ENCODE results near the gene SNX15.

The SNX15 gene

GRCh38 chr11:64996327-64996709 lies 30.9 kb upstream of the SNX15 start:
- peak in 1 of 2 donors; percentile 11 for DNase-seq (ENCODE audit: low read depth in 2 of 2)
- TF ChIP-seq CTCF (IDR thresholded peaks at IDR 0.05; ENCODE audit: low read depth, low read length), result no peak
- H3K4me3 ChIP-seq (replicated peaks in 1 of 2; ENCODE audit: low read depth in 2 of 2, low read length in 2 of 2), result peak overlapping the region in 1 of 2 donors; percentile 41

- peak; percentile 66 to 77 for DNase-seq (ENCODE audit: low read depth in 2 of 2)
- peak within 1 kb of the TSS; percentile 16 to 41 for H3K4me3 ChIP-seq (replicated peaks in 1 of 2; ENCODE audit: low read depth in 2 of 2, low read length in 2 of 2)
These were observed 30.4 kb upstream of the SNX15 start, which contains the start of gene BATF2 for GRCh38 chr11:64996710-64997380. BATF2 (minus strand) TSS chr11:64996971; CDS start chr11:64996914, 57 bp downstream.

GRCh38 chr11:64998141-64998540 lies 29.1 kb upstream of the SNX15 start:
- DNase-seq (ENCODE audit: low read depth in 2 of 2), result no peak
- H3K4me3 ChIP-seq (replicated peaks in 1 of 2; ENCODE audit: low read depth in 2 of 2, low read length in 2 of 2), result no peak overlapping the region
- no peak for TF ChIP-seq CTCF (IDR thresholded peaks at IDR 0.05; ENCODE audit: low read depth, low read length)

More at GRCh38 chr11:64996710-64997380, 30.4 kb upstream of the SNX15 start, which contains the start of gene BATF2:
- TF ChIP-seq CTCF (IDR thresholded peaks at IDR 0.05; ENCODE audit: low read depth, low read length), result peak; percentile 37

- DNase-seq (ENCODE audit: low read depth in 2 of 2), result no peak
- no peak overlapping the region for H3K4me3 ChIP-seq (replicated peaks in 1 of 2; ENCODE audit: low read depth in 2 of 2, low read length in 2 of 2)
- TF ChIP-seq CTCF (IDR thresholded peaks at IDR 0.05; ENCODE audit: low read depth, low read length), result no peak
These were observed 28.4 kb upstream of the SNX15 start for GRCh38 chr11:64998690-64999431.

GRCh38 chr11:64999478-64999877 lies 27.8 kb upstream of the SNX15 start:
- no peak overlapping the region for H3K4me3 ChIP-seq (replicated peaks in 1 of 2; ENCODE audit: low read depth in 2 of 2, low read length in 2 of 2)
- no peak for DNase-seq (ENCODE audit: low read depth in 2 of 2)
- TF ChIP-seq CTCF (IDR thresholded peaks at IDR 0.05; ENCODE audit: low read depth, low read length), result no peak

GRCh38 chr11:65002706-65003105 lies 24.5 kb upstream of the SNX15 start:
- TF ChIP-seq CTCF (IDR thresholded peaks at IDR 0.05; ENCODE audit: low read depth, low read length), result no peak
- no peak overlapping the region for H3K4me3 ChIP-seq (replicated peaks in 1 of 2; ENCODE audit: low read depth in 2 of 2, low read length in 2 of 2)
- DNase-seq (ENCODE audit: low read depth in 2 of 2), result no peak
